ENCODE data around the gene ATP1B4. TPM values are rescaled to one million over a fixed set of nuclear protein-coding genes. Genes with fewer than 3 reads are reported as not detected.

The ATP1B4 gene
- total RNA-seq, 2 donors from 2014 or later = not detected

DNA sequence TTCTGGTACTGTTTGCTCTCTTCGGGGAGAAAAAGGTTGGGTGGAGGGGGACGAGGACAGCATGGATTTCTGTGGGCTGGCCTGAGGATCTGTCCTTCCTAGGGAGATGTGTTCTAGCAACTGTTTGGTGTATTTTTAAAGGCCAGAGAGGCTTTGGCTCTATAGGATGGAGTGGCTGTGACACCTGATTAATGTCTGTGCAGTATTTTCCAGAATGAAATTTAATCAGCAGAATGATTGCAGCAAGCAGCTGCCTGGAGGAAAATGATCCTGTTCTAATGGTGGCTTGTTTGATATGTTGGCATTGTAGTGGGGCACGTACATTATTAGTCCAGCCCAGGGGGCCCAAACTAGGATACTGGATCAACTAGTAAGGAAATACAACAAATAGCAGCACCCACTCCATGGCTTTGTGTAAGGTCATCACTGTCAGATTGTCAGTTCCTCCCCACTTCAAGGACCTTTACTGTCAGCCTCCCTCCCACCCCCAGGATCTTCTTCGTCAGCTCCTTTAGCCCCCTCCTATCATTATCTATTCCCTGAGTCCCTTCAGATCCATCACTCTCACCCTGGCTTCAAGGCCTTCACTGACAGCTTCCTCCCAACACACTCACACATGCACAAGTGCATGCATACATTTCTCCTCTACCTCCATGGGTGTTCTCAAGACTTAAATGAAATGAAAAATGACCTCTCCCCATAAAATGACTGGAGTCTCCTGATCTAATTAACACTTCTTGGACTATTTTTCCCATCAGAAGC lies 40.2 kb upstream of the ATP1B4 start:
- no peak overlapping the region for H3K4me3 ChIP-seq
- ATAC-seq = no peak
- TF ChIP-seq, protein P1, sequence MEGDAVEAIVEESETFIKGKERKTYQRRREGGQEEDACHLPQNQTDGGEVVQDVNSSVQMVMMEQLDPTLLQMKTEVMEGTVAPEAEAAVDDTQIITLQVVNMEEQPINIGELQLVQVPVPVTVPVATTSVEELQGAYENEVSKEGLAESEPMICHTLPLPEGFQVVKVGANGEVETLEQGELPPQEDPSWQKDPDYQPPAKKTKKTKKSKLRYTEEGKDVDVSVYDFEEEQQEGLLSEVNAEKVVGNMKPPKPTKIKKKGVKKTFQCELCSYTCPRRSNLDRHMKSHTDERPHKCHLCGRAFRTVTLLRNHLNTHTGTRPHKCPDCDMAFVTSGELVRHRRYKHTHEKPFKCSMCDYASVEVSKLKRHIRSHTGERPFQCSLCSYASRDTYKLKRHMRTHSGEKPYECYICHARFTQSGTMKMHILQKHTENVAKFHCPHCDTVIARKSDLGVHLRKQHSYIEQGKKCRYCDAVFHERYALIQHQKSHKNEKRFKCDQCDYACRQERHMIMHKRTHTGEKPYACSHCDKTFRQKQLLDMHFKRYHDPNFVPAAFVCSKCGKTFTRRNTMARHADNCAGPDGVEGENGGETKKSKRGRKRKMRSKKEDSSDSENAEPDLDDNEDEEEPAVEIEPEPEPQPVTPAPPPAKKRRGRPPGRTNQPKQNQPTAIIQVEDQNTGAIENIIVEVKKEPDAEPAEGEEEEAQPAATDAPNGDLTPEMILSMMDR (IDR thresholded peaks at IDR 0.05) = no peak
- TF ChIP-seq POLR2A (IDR thresholded peaks at IDR 0.05) = no peak
- no peak overlapping the region for H3K27ac ChIP-seq
- no peaks in the 10 kb centered on the region for H3K27me3 ChIP-seq
- H3K36me3 ChIP-seq (replicated peaks in 1 of 2; ENCODE audit: insufficient read depth in 1 of 2, low read depth in 2 of 2) = no peaks in the 10 kb centered on the region
- 66 to 69% methylated on average over 4 of the region's 4 CpGs for WGBS, 2 donors
- H3K4me1 ChIP-seq = no peaks in the 10 kb centered on the region
- DNase-seq = no peak
- intact Hi-C loops (cut with DNase I) = no loop called here
- no peaks in the 10 kb centered on the region for H3K9me3 ChIP-seq

DNA sequence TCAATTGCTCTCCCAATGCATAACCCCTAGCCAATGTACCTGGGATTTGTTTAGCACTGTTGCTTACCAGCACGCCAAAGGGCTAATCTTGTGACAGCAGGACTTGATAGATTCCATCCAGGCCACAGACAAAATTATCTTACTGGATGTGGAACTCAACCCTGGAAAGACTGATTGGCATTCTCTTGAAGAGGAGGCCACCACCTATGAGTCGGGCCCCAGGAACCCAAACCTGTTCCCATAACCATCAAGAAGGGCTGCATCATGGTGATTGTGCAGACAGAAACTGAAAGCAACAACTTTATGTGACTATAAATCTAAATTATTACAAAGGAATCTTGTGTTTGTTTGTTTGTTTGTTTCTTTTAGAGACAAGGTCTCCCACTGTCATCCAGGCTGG lies 30.8 kb upstream of the ATP1B4 start:
- intact Hi-C loops (cut with DNase I) = no loop called here
- Histone ChIP-seq H3K4me1 (no peaks in the 10 kb centered on the region), H3K9me3 (no peaks in the 10 kb centered on the region), H3K27me3 (no peaks in the 10 kb centered on the region), H3K36me3 (replicated peaks in 1 of 2; ENCODE audit: insufficient read depth in 1 of 2, low read depth in 2 of 2) (no peaks in the 10 kb centered on the region), H3K27ac (no peak overlapping the region), H3K4me3 (no peak overlapping the region)
- ATAC-seq = no peak
- 75 to 85% methylated on average over 1 to 2 of the region's 2 CpGs for WGBS, 2 donors
- DNase-seq = no peak
- no peak for TF ChIP-seq POLR2A (IDR thresholded peaks at IDR 0.05)
- TF ChIP-seq, protein P1 (IDR thresholded peaks at IDR 0.05) = no peak

DNA sequence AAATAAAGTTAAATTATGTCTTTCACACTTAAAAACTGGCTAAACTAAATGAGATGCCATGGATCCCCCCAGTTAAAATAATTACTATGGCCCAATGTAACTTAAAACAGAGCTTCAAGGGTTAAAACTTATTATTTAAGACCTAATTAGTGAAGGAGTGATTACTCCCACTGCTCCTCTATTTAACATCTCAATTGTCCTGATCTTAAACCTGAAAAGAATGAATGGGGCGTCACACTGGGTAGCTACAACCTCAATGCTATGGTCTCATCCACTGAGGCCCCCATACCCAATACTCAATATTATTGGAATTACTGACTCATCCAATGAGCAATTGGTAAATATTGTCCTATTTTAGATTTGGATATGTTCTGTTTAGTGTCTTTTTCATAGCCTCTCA lies 29.5 kb upstream of the ATP1B4 start:
- Histone ChIP-seq H3K4me3 (no peak overlapping the region), H3K36me3 (replicated peaks in 1 of 2; ENCODE audit: insufficient read depth in 1 of 2, low read depth in 2 of 2) (no peaks in the 10 kb centered on the region), H3K27me3 (no peaks in the 10 kb centered on the region), H3K4me1 (no peaks in the 10 kb centered on the region), H3K9me3 (no peaks in the 10 kb centered on the region), H3K27ac (no peak overlapping the region)
- no peak for DNase-seq
- intact Hi-C loops (cut with DNase I) = no loop called here
- 83 to 90% methylated on average over 1 of the region's 1 CpG for WGBS, 2 donors
- ATAC-seq = no peak
- no peak for TF ChIP-seq POLR2A (IDR thresholded peaks at IDR 0.05)
- TF ChIP-seq, protein P1 (IDR thresholded peaks at IDR 0.05) = no peak

DNA sequence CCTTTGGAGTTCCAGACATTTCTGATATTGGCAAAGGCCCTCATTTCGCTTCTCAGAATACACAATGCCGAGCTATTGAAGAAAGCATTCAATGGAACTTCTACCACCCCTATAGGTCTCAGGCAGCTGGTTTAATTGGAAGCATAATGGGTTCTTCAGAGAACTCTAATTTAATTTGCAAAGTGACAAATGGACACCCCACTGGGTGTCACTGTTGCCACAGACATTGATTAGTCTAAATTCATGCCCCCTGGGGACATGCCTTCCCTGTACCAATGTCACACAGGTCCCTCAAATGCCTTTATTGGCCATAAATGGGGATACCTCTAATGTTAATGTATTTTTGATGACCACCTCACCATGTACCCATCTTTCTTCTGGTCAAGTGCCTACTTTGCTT lies 27.7 kb upstream of the ATP1B4 start:
- Histone ChIP-seq H3K36me3 (replicated peaks in 1 of 2; ENCODE audit: insufficient read depth in 1 of 2, low read depth in 2 of 2) (no peaks in the 10 kb centered on the region), H3K4me1 (no peaks in the 10 kb centered on the region), H3K9me3 (no peaks in the 10 kb centered on the region), H3K27me3 (no peaks in the 10 kb centered on the region), H3K27ac (no peak overlapping the region), H3K4me3 (no peak overlapping the region)
- DNase-seq (no peak), ATAC-seq (no peak)
- whole genome bisulfite sequencing, 2 donors = 79% methylated on average over 2 of the region's 2 CpGs; no CpG with 5 or more reads in 1 of the 2 donors
- intact Hi-C loops (cut with DNase I) = no loop called here
- TF ChIP-seq, protein P1 (IDR thresholded peaks at IDR 0.05) = no peak
- no peak for TF ChIP-seq POLR2A (IDR thresholded peaks at IDR 0.05)

DNA sequence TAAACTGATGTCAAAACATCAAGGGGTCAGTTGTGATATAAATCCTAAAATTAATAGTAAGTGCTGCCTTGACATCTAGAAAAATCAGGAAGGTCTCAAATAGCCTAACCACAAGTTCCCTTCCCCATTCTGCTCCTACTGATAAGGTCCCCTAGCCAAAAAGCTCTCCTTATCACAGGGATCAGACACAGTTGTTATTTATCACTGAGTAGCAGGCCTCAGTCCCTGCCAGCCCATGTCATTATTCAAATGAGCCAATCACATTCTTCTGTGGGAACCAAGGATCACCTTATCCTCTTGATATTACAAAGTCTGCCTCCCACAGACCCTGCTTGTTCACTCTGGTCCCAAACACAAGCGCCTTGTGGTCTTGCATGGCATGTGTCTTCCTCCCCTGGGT lies 27.3 kb upstream of the ATP1B4 start:
- H3K27ac ChIP-seq = no peak overlapping the region
- H3K36me3 ChIP-seq (replicated peaks in 1 of 2; ENCODE audit: insufficient read depth in 1 of 2, low read depth in 2 of 2) = no peaks in the 10 kb centered on the region
- TF ChIP-seq, protein P1 (IDR thresholded peaks at IDR 0.05) = no peak
- no peak for TF ChIP-seq POLR2A (IDR thresholded peaks at IDR 0.05)
- no peak overlapping the region for H3K4me3 ChIP-seq
- DNase-seq (no peak), ATAC-seq (no peak)
- intact Hi-C loops (cut with DNase I) = no loop called here
- no peaks in the 10 kb centered on the region for H3K27me3 ChIP-seq
- WGBS, 2 donors = 71 to 90% methylated on average over 1 of the region's 1 CpG
- no peaks in the 10 kb centered on the region for H3K4me1 ChIP-seq
- H3K9me3 ChIP-seq = no peaks in the 10 kb centered on the region

Data from body of pancreas (tissue), 4 donors.